Tibial artery (tissue), 4 donors: ENCODE results near the gene HSPB6.

Source experiments
- DNase-seq, 2 donors: peaks; one replicate each; pipeline ENCODE4 v3.0.0-alpha.2; 2019
- H3K27ac ChIP-seq, 2 donors: fragments of 200-600 bp; sonication (generic) in 1 of 2; 1 replicate in 1 of 2; 2 replicates in 1 of 2; pipeline ENCODE4 v1.5.1; 2018 to 2019; ENCODE audit warnings: mild to moderate bottlenecking in 1 of 2
- H3K27me3 ChIP-seq, 2 donors: fragments of 200-600 bp; sonication (generic) in 1 of 2; one replicate each; pipeline versions ENCODE4 v1.5.1 to v1.6.0; 2016 to 2019
- H3K36me3 ChIP-seq, 3 donors: fragments of 200-600 bp; sonication (generic) in 2 of 3; one replicate each; pipeline ENCODE4 v1.5.1; 2016 to 2019; ENCODE audit warnings: mild to moderate bottlenecking in 2 of 3
- H3K4me1 ChIP-seq, 4 donors: fragments of 200-600 bp; sonication (generic) in 2 of 4; 1 replicate in 3 of 4; 2 replicates in 1 of 4; pipeline ENCODE4 v1.5.1; 2016 to 2019
- H3K4me3 ChIP-seq, 2 donors: fragments of 200-600 bp; sonication (generic) in 1 of 2; 1 replicate in 1 of 2; 2 replicates in 1 of 2; pipeline ENCODE4 v1.5.1; 2018 to 2019; ENCODE audit warnings: mild to moderate bottlenecking in 2 of 2
- H3K9me3 ChIP-seq, 3 donors: fragments of 200-600 bp; sonication (generic) in 1 of 3; one replicate each; pipeline ENCODE4 v1.5.1; 2016 to 2019
- intact Hi-C: fragments of 100-400 bp; cut with DNase I; formaldehyde crosslinking; loops from one replicate; pipeline ENCODE4 v1.15.0; 2023; ENCODE audit warnings: low total_unique reads
- TF ChIP-seq, protein P1 (sequence below), 2 experiments: fragments of 200-600 bp in 1 of 2; fragments of 450-650 bp in 1 of 2; IDR thresholded peaks; one replicate each; pipeline ENCODE4 v1.5.1; 2017 to 2019; ENCODE audit warnings: antibody characterized with exemption in 2 of 2, mild to moderate bottlenecking in 1 of 2, moderate library complexity in 1 of 2

The HSPB6 gene

DNA sequence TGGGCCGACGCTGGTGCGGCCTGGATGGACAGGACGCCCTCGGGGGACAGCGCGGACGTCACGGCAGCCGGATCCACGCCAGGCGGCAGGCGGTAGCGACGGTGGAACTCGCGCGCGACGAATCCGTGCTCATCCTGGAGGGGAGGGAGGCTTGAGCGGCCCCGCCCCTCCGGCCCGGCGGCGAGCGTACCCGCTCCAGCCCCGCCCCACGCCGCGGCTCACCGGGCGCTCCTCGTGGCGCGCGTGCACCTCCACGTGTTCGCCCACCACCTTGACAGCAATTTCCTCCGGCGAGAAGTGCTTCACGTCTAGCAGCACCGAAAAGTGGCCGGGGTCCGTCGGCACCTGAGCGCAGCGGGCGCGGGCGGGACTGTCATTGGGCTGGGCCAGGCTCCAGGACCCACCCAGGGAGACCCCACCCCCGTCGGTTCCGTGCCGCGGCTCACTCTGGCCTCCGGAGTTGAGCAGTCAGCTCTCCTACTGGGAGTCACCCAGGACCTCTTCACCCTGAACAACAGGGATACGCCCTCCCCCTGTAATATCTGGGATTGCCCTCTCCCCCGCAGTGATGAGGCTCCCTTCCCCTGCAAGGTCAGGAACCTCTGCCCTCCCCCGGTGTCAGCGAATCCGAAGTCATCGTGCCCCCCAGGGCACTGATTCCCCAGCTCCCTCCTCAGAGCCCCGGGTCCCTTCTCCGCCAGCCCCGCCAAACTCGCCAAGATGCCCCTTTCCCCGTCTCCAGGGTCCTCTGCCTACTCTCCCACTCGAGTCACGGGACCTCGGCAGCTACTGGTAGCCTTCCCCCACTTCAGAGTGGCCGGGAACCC is 1.1 kb downstream of the HSPB6 start:
- peak overlapping the region; percentile 72 to 75 for H3K4me3 ChIP-seq
- TF ChIP-seq, protein P1, sequence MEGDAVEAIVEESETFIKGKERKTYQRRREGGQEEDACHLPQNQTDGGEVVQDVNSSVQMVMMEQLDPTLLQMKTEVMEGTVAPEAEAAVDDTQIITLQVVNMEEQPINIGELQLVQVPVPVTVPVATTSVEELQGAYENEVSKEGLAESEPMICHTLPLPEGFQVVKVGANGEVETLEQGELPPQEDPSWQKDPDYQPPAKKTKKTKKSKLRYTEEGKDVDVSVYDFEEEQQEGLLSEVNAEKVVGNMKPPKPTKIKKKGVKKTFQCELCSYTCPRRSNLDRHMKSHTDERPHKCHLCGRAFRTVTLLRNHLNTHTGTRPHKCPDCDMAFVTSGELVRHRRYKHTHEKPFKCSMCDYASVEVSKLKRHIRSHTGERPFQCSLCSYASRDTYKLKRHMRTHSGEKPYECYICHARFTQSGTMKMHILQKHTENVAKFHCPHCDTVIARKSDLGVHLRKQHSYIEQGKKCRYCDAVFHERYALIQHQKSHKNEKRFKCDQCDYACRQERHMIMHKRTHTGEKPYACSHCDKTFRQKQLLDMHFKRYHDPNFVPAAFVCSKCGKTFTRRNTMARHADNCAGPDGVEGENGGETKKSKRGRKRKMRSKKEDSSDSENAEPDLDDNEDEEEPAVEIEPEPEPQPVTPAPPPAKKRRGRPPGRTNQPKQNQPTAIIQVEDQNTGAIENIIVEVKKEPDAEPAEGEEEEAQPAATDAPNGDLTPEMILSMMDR (IDR thresholded peaks at IDR 0.05) = peak in 1 of 2 experiments; percentile 4

DNA sequence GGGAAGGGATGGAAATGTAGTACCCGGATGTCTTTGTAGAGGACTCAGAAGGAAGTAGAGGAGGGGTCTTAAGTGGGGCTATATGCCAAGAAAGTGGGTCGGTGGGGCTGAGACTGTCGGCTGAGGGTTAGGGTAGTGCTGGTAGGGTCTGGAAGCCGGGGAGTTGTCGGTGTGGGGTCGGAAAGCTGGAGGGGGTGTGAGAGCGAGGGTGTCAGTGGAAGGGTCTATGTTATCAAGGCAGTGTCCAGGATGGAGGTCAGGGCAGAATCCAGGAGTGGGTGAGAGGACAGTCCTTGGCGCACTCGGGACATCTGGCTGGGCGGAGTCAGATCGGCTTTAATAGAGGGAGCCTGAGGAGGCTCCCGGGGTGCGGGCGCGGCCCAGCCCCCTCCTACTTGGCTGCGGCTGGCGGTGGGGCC is 1.7 kb downstream of the HSPB6 start:
- Histone ChIP-seq H3K4me1 (peaks cover 5 to 54% (median 39%) of the 10 kb centered on the region in 4 donors), H3K4me3 (peak overlapping the region; percentile 72 to 75), H3K36me3 (peaks cover 11 to 31% (median 29%) of the 10 kb centered on the region in 3 donors), H3K27ac (peak overlapping the region; percentile 93 to 100), H3K27me3 (no peaks in the 10 kb centered on the region), H3K9me3 (no peaks in the 10 kb centered on the region)
- TF ChIP-seq, protein P1 (IDR thresholded peaks at IDR 0.05) = no peak
- intact Hi-C loops = loop anchor here (5.0 kb wide), 1 partner anchor 38 kb away; the partner anchor contains the start of gene KMT2B
- no peak for DNase-seq

More for the DNA sequence above, 1.1 kb downstream of the HSPB6 start:
- H3K36me3 ChIP-seq = peaks cover 11 to 32% (median 29%) of the 10 kb centered on the region in 3 donors
- DNase-seq = peak; percentile 87 to 98
- intact Hi-C loops = loop anchor here (5.0 kb wide), 1 partner anchor 38 kb away; the partner anchor contains the start of gene KMT2B
- peaks cover 5 to 52% (median 36%) of the 10 kb centered on the region in 4 donors for H3K4me1 ChIP-seq
- H3K9me3 ChIP-seq = no peaks in the 10 kb centered on the region
- no peaks in the 10 kb centered on the region for H3K27me3 ChIP-seq
- peak overlapping the region; percentile 93 to 100 for H3K27ac ChIP-seq

DNA sequence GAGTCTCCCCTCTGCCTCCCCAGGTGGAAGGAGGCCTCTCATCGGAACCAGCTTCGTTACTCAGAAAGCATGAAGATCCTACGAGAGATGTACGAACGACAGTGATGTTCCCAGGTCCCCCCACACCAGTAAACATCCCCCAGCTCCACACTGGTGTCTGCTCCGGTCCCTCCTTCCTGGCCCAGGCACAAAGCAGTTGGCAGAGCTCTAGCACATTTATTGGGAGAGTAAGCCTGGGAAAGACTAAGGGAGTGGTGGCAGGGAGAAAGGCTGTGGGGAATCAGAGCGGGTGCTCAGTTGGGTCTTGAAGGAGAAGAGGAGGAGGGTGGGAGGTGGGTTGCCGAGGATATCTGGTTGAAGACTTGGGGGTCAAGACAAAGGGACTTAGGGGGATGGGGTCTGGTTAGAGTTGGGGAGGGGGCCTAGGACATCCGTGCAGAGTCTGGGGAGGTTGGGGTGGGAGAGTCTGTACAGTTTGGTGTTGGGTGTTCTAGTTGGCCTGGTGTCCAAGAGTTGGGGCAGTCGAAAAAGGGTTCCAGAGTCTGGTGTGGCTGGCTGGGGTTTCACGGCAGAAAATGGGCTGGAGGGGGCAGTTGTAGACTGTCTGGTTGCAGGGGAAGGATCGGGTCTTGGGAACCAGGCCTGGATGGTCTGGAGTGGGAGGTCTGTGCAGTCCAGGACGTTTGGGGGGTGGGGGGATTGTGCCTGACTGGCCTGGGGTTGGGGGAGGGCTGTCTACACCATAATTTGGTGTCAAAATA is 2.3 kb downstream of the HSPB6 start:
- H3K36me3 ChIP-seq = peaks cover 11 to 31% (median 29%) of the 10 kb centered on the region in 3 donors
- TF ChIP-seq, protein P1 (IDR thresholded peaks at IDR 0.05) = no peak
- peaks cover 5 to 54% (median 43%) of the 10 kb centered on the region in 4 donors for H3K4me1 ChIP-seq
- no peak for DNase-seq
- intact Hi-C loops = loop anchor here (5.0 kb wide), 1 partner anchor 37 kb away; the partner anchor contains the start of gene KMT2B
- H3K9me3 ChIP-seq = no peaks in the 10 kb centered on the region
- peak overlapping the region; percentile 72 to 75 for H3K4me3 ChIP-seq
- no peaks in the 10 kb centered on the region for H3K27me3 ChIP-seq
- peak overlapping the region; percentile 93 to 100 for H3K27ac ChIP-seq

DNA sequence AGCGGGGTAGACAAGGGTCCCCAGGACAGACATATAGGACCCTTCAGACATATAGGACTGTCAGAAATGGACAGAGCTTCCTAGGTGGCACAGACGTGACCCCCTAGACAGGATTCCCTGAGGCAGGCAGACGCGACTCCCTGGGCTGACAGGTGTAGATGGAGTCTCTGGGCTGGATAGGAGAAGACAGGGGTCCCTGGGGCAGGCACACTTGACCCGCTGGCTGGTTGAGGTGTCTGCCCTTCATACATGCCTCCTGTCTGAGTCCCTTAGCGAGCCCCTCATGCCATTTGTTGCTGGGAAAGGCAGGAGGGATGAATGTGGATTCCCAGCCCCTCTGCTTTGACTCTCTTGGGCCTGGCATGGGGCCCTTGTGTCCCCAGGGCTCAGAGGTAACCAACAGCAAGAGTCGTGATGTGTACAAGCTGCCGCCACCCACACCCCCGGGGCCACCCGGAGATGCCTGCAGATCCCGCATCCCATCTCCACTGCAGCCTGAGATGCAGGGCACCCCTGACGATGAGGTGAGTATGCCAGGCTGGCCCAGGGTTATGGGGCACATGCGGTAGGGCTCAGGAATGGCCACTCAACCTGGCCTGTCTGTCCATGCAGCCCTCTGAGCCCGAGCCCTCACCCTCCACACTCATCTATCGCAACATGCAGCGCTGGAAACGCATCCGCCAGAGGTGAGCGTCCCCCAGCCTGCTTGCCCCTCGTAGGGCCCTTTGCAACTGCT is 3.0 kb downstream of the HSPB6 start:
- peak overlapping the region; percentile 93 to 100 for H3K27ac ChIP-seq
- H3K27me3 ChIP-seq = no peaks in the 10 kb centered on the region
- no peak for DNase-seq
- H3K9me3 ChIP-seq = no peaks in the 10 kb centered on the region
- TF ChIP-seq, protein P1 (IDR thresholded peaks at IDR 0.05) = no peak
- no peak overlapping the region for H3K4me3 ChIP-seq
- intact Hi-C loops = no loop called here
- H3K36me3 ChIP-seq = peaks cover 11 to 31% (median 29%) of the 10 kb centered on the region in 3 donors
- peaks cover 5 to 55% (median 43%) of the 10 kb centered on the region in 4 donors for H3K4me1 ChIP-seq
